Right renal cortex interstitium (tissue), 3 donors: Measurements from ENCODE around the gene KRT13. TPM values are rescaled to one million over a fixed set of nuclear protein-coding genes. Genes with fewer than 3 reads are reported as not detected.
"Not testable (repeated sequence)": the region's sequence is repeated elsewhere in the genome, so short reads cannot be mapped to it uniquely, and the experiment has no call there.

Experiments used
- DNase-seq, 3 donors: peaks; one replicate each; pipeline ENCODE4 v3.0.0-alpha.2; 2013; ENCODE audit warnings: low read depth in 3 of 3, low spot score in 2 of 3
- polyA plus RNA-seq, 3 donors: library from polyadenylated mRNA; unstranded; fragments of 120-200 nt; gene quantifications; one replicate each; pipeline ENCODE4 v1.2.1, GENCODE V29; 2013; ENCODE audit not compliant: insufficient read length in 3 of 3

Gene KRT13
- under 1 TPM in 1 of 3 donors, not detected in 2; 0.34 TPM for polyA plus RNA-seq

GRCh38 chr17:41505007-41505808, at the start of gene KRT13:
Gene KRT13, minus strand, starts transcription at chr17:41505612. Its CDS starts 62 bp downstream, at chr17:41505550.
- no peak for DNase-seq

GRCh38 chr17:41553987-41554680, 48.7 kb upstream of the KRT13 start:
- no peak for DNase-seq

GRCh38 chr17:41553176-41553575, 47.8 kb upstream of the KRT13 start:
- no peak for DNase-seq

- no peak for DNase-seq
Measured at GRCh38 chr17:41552455-41552854, 47.0 kb upstream of the KRT13 start.

- no peak for DNase-seq
Measured at GRCh38 chr17:41551365-41551764, 46.0 kb upstream of the KRT13 start.

- no peak for DNase-seq
Measured at GRCh38 chr17:41549596-41550039, 44.2 kb upstream of the KRT13 start.

GRCh38 chr17:41548844-41549595, 43.6 kb upstream of the KRT13 start:
- DNase-seq = peak in 2 of 3 donors; percentile 65 to 80

- no peak for DNase-seq
Measured at GRCh38 chr17:41547921-41548843, 42.8 kb upstream of the KRT13 start.

GRCh38 chr17:41547378-41547841, 42.0 kb upstream of the KRT13 start:
- no peak for DNase-seq

GRCh38 chr17:41546819-41547218, 41.4 kb upstream of the KRT13 start:
- DNase-seq = no peak

GRCh38 chr17:41545829-41546410, 40.5 kb upstream of the KRT13 start:
- no peak for DNase-seq

- DNase-seq = no peak
Measured at GRCh38 chr17:41544935-41545334, 39.5 kb upstream of the KRT13 start.

GRCh38 chr17:41544491-41544892, 39.1 kb upstream of the KRT13 start:
- DNase-seq = no peak

- DNase-seq = not testable (repeated sequence)
Measured at GRCh38 chr17:41542786-41543185, 37.4 kb upstream of the KRT13 start.

GRCh38 chr17:41542357-41542756, 36.9 kb upstream of the KRT13 start:
- no peak for DNase-seq

GRCh38 chr17:41540921-41541625, 35.7 kb upstream of the KRT13 start:
- DNase-seq = no peak

GRCh38 chr17:41539979-41540701, 34.7 kb upstream of the KRT13 start:
- DNase-seq = no peak

- DNase-seq = no peak
Measured at GRCh38 chr17:41539071-41539492, 33.7 kb upstream of the KRT13 start.
